GM12864 (cell line): ENCODE results near the gene TMIGD2.

Experiments
- DNase-seq: peaks from one replicate; pipeline ENCODE4 v3.0.0-alpha.2; 2011; ENCODE audit warnings: low read depth
- H3K4me3 ChIP-seq: 2 replicates; pipeline ENCODE4 v1.5.1; 2011; ENCODE audit warnings: mild to moderate bottlenecking, low read depth, low read length, control low read depth
- TF ChIP-seq, protein P1 (sequence below): IDR thresholded peaks from 2 replicates; pipeline ENCODE4 v1.5.1; 2011; ENCODE audit warnings: low read depth, mild to moderate bottlenecking, moderate library complexity, low read length, control low read depth, inconsistent platforms; ENCODE audit errors: missing control alignments

TMIGD2 gene

DNA sequence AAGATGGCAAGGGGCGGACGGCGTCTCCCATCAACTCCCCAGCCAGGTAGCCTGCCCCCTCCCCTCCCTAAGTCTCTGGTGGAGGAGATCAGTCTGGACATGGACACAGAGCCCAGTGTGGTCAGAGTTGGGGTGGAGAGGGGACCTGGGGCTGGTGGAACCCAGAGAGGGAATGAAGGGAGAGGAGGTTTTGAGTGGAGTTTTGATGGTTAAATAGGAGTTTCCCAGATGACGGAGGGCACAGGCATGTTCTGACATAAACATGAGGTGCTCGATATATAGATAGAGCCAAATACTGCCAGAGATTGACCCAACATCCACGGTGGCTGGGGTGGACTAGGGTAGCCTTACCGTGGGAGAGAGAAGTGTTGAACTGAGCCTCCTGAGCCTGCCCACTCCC is 16.3 kb upstream of the TMIGD2 start:
- no peak for DNase-seq
- TF ChIP-seq, protein P1, sequence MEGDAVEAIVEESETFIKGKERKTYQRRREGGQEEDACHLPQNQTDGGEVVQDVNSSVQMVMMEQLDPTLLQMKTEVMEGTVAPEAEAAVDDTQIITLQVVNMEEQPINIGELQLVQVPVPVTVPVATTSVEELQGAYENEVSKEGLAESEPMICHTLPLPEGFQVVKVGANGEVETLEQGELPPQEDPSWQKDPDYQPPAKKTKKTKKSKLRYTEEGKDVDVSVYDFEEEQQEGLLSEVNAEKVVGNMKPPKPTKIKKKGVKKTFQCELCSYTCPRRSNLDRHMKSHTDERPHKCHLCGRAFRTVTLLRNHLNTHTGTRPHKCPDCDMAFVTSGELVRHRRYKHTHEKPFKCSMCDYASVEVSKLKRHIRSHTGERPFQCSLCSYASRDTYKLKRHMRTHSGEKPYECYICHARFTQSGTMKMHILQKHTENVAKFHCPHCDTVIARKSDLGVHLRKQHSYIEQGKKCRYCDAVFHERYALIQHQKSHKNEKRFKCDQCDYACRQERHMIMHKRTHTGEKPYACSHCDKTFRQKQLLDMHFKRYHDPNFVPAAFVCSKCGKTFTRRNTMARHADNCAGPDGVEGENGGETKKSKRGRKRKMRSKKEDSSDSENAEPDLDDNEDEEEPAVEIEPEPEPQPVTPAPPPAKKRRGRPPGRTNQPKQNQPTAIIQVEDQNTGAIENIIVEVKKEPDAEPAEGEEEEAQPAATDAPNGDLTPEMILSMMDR: no peak
- no peak overlapping the region for H3K4me3 ChIP-seq

DNA sequence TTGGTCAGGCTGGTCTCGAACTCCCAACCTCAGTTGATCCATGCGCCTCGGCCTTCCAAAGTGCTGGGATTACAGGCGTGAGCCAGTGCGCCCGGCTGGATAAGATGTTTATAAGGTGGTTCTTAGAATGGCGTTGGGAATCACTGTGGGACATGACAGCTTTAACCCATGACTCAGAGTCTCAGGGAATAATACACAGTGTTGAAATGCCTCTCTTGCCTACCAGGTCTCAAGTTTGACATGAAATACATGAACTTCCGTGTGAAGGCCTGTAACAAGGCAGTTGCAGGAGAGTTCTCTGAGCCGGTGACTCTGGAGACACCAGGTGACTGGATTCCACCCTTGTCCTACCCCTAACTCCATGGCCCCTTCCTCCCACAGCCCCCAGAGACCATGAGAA is 14.8 kb upstream of the TMIGD2 start:
- H3K4me3 ChIP-seq: no peak overlapping the region
- DNase-seq: no peak
- TF ChIP-seq, protein P1: no peak

DNA sequence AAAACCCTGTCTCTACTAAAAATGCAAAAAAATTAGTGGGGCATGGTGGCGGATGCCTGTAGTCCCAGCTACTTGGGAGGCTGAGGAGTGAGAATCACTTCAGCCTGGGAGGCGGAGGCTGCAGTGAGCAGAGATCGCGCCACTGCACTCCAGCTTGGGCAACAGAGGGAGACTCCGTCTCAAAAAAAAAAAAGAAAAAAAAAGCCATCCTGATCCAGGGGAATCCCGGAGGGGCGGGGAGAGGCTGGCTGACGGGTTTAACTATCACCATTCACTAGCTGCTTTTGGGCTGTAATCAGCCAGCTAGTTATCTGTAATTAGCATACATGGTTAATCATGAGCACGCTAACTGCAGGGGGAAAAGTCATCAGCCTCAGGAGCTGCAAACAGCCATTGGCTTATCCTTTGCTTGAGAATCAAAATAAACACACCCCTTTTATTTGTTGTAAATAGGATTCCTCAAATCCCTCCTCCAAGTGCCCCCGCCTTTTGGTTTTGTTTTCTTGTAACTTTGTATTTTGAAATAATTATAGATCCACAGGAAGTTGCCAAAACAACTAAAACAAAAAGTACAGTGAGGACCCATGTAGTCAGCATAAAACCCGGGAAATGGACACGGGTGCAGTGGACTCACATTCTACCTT is 11.8 kb upstream of the TMIGD2 start:
- TF ChIP-seq, protein P1: no peak
- no peak overlapping the region for H3K4me3 ChIP-seq
- DNase-seq: no peak

DNA sequence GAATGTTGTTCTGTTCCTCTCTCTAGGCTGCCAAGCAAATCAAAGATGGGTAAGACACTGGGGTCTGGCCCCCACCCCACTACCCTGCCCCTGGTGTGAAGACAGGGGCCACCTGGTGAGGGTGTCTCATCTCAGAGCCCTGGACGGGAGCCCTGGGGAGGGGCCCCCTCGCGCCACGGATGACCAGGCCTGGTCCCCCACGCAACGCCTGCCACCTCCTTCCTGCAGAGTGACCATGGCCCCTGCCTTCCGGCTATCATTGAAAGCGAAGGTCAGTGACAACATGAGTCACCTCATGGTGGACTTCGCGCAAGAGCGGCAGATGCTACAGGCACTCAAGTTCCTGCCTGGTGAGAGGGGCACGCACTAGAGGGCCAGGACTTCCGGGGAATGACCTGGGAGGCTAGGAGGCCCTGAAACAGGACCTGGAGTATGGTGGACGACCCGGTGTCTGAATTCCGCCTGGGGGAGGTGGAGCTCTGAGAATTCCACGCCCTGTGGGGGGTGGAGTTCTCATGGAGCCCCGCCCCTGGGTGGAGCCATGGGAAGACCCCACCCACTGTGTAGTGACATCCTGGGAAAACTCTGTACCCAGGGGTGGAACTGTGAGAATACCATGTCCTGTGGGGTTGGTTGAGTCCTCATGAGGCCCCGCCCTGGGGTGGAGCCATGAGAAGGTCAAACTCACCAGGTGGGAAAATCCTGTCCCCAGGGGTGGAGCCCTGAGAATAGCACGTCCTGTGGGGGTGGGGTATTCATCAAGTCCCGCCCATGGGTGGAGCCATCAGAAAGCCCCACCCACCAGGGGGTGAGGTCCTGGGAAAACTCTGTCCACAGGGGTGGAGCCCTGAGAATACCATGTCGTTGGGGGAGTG is 8.3 kb upstream of the TMIGD2 start:
- no peak overlapping the region for H3K4me3 ChIP-seq
- DNase-seq: no peak
- TF ChIP-seq, protein P1: no peak

DNA sequence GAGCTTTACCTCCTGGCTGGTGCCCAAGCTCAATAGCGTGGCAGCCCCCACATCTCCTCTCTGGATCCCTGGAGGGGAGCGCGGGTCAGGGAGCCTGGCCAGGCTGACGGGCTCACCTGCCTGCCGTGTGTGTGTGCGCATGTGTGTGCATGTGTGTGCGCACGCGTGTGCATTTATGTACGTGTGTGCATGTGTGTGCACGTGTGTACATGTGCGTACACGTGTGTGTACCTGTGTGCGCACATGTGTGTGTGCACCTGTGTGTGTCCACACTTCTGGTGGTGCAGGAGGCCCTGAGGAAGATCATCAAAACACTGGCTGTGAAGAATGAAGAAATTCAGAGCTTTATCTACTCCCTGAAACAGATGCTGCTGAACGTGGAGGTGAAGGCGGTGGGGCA is 3.5 kb upstream of the TMIGD2 start:
- H3K4me3 ChIP-seq: no peak overlapping the region
- TF ChIP-seq, protein P1: no peak

DNA sequence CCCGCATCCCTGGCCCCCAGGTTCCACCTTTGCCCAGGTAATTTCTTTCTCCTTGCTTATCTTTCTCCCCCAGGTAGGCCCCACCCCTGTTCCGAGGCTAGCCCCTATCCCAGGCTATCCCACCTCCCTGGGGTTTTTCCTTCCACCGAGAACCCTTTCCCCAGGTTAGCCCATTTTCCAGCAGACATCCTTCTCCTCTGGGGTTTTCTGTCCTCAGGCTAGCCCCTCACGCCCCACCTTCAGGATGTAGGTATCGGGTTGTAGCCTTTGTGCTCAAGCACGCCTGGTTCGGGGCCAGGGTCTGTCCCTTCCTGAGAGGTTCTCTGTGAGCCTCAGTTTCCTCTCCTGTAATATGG is 3.0 kb upstream of the TMIGD2 start:
- TF ChIP-seq, protein P1: no peak
- no peak overlapping the region for H3K4me3 ChIP-seq
- no peak for DNase-seq

More for the DNA sequence above, 3.5 kb upstream of the TMIGD2 start:
- no peak for DNase-seq
